DMS53 treated with DMSO at 0.1 percent for 48 hours (cell line): Measurements from ENCODE around the gene HYAL2.
A peak's percentile ranks its signal among the peaks of the same experiment; 100 is the strongest.

Experiments used
- DNase-seq: peaks from one replicate; lab custom pipeline; 2025; ENCODE audit not compliant: unreplicated experiment; lab: John Stamatoyannopoulos, UW

Gene HYAL2

DNA sequence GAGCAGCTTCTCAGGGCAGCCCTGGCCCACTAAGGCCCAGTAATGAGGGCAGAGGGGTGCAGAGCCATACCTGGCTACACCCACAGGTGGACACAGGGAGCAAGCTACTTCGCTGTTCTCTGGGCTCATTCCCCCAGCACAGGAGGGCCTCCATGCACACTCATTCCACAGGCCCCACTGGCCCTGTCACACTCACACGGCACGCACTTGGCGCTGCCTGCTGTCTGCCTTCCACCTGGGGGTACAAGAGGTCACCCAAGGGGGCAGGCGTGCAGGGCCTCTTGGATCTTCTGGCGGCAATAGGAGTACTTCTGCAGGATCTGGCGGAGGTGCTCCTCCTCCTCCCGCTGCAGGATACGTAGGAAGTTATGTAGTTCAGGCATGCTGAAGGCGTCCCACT, 7.8 kb upstream of the HYAL2 start:
- DNase-seq, result no peak

DNA sequence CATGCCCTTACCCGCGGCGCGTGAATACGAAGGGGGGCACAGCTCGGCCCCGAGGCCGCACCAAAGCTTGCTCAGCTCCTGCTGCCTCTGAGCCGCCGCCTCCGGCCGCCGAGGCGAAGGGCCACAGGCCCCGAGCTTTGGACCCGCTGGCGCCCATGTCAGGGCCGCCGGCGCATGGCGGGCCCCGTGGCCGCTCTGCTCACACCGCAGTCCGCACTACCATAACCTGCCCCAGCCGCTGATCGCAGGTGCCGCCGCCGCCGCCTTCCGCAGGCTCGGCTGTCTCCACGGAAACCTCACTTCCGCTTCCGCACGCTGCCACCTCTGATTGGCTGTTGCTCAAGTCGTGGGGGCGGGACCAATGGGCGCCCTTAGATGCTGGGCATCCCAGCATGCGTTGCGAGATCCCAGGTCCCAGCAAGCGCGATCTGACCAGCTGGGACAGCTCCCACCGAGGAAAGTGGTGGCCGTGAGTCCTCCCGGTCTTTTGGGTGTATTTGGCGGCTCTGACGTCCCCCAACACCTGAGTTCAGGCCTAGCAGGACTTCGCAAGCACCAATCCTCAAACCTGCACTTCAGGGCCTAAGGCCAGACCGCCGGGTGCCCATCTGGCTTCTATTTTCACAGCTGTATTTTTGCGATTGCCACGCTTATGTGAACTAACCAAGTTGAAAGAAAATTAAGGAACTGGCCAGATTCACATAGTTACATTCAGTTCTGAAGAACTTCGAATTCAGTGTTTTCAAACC, 5.6 kb upstream of the HYAL2 start, which contains the start of gene TUSC2:
TUSC2 (minus strand) TSS at position 281 of the 749 bp plus-strand sequence; CDS start at position 157, 124 bp downstream.
- peak; percentile 56 for DNase-seq

DNA sequence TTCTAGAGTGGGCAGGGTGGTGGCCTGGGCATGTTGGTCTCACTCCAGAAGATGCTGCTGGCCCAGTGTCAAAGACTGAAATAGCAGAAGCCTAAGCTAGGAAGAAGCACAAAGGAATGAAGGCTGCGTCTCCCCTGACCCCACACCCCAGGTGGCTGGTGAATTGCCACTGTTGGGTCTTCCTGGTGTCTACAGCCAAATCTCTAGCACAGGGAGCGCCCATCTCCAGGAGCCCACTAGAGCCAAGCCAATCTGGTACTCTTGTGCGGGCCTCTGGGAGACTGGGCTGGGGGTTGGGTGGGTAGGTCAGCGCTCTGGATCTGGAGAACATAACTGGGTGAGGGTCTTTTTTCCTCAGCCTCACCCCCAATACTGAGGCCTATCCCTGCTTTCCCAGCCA, 4.6 kb upstream of the HYAL2 start:
- DNase-seq, result no peak

DNA sequence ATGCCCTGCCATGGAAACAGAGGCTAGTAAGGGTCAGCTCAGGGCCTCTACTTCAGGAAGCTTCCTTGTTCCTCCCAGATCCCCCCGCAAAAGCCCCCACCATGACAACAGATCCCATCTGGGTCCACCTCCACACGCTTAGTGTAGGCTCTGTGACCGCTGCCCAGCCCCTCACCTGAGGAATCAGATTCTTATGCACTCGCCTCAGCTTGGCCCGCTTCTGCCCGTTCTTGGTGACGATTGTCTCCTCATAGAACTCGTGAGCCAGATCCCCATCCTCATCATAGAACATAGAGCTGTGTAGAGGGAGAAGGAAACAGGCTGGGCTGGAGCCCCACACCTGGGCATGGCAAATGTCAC, 3.6 kb upstream of the HYAL2 start:
- no peak for DNase-seq

DNA sequence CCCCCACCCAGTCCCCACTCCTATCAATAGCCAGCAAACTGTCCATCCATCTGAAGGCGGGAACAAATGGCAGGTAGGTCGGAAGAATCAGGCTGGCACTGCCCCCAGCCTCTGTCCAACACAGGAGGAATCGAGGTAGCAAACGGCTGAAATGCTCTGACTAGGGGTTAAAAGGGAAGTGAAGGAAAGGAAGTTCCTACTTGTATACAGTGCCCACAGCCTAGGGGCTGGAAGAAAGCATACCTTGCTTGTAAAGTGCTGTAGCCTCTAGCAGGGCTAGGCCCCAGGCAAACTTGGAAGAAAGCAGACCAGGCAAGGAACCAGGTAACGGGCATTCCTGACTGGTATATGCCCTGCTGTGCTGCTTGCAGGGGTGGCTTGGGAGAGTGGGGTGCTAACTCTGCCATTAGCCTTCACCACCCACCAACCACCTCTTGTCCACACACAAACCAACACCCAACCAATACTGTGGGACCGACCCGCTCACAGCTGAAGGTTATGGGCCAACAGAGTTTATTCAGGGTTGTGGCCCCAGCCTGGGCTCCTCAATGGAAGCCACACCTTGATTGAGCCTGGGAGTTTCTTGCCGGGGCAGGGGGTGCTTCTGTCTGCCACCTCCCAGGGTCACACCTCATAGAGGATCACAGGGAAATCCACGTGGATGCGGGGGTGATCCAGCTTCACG, 3.1 kb upstream of the HYAL2 start:
- DNase-seq, result no peak

DNA sequence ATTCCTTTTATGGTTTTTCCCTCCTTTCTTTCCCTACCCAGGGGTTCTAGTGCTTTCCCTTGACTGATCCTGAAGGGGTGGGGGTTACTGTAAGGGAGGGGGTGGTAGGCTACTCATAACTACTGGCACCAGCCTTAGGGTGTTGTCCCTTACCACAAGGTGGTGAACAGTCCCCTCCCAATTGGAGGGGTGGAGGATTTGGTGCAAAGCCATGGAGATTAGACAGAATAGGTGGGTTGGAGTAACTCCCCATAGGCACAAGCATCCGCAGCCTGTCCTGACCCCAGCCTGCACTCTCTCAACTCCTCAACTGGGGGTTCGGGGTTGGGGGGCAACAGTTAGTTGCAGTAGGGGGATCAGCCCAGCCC, 2.6 kb upstream of the HYAL2 start:
- no peak for DNase-seq

DNA sequence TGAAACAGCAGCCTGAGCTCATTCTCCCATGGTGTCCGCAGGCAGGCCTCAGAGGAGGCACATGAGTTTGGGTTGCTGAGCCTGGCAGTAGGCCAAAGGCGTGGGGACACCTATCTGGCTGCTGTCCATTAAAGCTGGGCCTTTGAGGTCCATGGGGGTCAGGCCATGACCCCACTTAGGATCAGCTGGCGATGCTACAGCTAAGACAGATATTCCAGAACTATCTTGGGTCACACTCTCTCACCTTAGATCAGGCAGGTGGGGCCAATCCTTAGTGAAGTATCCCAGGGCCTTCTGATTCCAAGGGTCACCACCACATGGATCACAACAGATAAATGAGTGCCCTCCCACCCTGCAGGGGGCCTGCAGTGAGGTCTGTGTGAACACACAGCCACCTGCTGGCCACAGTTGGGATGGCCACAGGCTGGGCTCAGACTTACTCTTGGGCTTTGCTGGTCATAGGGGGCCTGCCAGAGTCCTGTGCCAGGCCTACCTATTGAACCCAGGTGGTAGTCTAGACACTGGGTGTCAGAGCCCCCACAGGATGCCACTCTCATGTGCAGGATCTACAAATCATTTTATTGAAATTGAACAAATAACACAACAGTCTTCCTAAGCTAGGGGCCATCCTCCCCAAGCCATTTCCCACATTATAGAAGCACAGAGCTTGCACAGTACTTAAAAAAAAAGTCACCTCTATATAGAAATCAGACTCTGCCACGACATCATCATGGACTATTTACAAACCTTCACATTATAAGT, 2.0 kb upstream of the HYAL2 start:
- no peak for DNase-seq

DNA sequence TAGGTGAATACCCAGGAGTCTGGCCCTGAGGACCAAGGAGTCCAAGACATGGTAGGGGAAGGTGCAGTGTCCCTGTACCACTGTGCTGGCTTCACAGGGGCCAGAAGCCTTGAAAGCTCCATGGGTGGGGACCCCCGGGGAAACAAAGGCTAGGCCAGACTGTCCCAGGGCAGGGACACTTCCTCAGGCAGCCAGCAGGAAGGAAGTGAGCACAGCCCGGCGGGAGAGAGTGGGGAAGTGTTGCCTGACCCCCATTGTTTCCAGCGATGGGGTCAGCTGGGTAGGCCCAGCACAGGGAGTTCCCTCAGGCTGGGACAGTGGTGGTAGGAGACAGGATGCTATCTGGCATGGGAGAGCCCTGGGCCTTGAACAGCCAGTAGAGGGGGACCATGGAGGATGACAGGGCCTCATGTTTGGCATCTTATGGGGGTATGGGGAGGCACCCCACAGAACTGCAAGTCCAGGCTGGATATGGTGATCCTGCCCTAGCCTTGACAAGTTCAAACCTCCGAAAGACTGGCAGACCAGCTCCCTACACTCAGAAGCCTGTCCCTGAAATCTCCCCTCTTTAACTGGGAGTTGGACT, 1.2 kb upstream of the HYAL2 start:
- no peak for DNase-seq

DNA sequence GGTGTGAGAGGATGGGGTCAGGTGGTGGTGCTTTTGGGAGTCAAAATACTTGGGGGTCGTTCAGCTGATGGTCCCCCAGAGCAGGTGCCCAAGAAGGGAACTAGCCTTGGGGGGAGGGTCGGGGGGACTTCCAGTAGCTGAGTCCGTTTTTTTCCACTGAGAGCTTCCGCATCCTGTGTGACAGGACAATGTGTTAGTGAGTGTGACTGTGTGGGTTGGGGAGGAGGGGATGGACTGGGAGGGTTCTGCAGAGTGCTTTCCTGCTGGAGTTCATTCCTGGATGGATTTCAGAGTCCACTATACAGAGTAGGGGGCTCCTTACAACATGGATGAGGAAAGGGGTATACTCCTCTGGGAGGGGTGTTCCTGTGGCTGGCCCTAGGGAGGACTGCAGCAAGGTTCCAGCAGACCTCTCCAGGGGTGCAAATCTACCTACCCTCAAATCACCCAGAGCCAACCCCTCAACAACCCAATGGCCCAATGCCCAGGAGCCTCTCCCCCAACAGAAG, 601 bp upstream of the HYAL2 start:
- DNase-seq, result no peak

DNA sequence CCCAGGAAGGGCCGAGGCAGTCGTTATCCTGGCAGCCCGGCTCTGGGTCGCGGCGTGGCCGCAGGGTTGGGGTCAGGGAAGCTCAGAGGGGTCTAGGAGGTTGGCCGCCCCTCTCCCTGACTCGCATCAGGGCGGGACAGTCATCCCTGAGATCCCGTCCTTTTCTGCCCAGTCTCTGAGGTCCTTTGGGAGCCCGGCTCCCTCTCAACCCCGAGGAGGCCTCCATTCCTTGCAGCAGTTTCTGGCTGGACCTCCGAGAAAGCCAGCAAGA, 495 bp downstream of the HYAL2 start:
- no peak for DNase-seq

DNA sequence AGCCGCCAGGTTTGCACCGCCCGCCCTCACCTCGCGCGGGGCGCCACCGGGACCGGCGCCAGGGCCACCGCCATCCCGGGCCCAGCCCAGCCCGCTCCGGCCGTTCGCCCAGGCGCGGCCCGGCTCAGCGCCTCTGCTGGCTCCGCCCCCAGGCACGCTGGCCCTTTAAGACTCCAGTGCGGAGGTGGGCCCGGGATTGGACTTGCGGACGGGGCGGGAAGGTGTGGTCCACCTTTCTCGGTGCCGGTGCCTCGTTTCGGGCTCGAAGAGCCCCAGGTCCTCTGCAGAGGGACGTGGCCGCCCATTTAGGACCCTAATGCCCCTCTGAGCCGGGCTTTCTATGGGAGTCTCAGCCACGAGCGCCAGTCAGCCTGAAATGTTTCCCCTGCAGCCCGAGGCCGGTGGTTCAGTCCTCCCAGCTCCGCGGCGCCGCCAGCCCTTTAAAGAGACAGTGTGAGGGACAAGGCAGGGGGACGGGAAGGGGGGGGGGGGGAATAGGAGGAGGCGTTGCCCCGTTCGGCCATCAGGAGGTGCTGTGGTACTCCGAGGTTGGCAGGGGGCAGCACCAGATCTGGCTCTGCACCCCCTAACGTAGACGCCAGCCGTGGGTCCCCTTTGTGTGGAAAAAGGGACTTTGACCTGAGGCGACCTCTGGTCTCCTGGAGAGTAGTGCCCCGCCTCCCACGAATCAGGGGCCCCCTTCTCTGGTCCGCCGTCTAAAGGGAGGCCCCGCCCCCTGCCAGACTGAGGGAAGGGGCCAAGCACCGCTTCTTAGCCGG, 1.0 kb downstream of the HYAL2 start:
- DNase-seq, result peak; percentile 44

DNA sequence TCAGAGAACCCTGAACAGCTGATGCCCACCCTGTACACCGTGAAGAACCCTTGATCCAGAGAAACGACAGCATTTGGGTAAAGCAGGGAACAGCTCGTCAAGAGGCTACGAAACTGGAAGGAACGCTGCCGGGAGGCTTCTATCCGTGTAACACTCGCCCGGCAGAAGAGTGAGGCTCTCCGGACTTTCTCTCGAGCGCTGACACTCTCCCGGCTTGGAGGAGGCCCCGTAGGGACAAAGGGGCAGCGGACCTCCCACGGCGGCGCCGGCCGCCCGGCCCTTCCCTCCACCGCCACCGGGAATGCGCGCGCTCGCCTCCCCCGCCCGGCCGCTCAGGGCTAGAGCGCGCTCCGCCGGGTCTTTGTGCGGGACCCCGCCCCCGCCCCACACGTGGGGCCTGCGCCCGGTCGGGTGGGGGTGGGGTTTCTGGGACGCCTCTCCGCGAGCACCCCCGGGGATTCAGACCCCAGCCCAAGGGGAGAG, 1.7 kb downstream of the HYAL2 start:
- no peak for DNase-seq

DNA sequence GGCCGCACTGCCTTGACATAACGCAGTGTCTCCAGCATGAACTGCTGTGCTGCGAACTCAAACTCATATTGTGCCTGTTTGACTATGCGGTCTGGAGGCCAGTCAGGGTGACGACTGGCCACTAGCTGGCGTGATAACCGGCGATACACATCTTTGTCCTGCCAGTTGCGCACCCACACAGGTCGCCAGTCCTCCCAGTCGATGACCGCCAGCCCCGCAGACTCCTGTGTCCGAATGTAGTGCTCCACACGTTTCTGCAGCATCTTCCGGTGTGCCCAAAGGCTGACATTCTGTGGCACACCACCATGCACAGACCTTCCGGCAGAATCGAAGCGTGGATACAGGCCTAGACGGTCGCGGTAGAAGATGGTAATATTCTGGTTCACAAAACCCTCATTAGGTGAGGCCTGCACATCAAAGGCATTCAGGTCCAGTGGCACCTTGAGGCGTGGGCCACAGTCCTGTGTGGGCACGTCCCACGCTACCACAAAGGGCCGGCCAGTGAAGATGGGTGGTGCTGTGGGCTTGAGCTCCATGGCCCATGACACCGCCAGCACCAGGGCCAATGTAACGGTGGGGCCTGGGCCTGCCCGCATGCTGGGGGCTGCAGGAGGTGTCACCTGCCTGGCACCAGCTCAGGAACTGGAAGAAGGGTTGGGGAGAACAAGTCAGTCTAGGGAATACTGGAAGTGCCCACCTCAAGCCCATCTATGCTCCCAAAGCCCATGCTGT, 2.5 kb downstream of the HYAL2 start:
- no peak for DNase-seq

DNA sequence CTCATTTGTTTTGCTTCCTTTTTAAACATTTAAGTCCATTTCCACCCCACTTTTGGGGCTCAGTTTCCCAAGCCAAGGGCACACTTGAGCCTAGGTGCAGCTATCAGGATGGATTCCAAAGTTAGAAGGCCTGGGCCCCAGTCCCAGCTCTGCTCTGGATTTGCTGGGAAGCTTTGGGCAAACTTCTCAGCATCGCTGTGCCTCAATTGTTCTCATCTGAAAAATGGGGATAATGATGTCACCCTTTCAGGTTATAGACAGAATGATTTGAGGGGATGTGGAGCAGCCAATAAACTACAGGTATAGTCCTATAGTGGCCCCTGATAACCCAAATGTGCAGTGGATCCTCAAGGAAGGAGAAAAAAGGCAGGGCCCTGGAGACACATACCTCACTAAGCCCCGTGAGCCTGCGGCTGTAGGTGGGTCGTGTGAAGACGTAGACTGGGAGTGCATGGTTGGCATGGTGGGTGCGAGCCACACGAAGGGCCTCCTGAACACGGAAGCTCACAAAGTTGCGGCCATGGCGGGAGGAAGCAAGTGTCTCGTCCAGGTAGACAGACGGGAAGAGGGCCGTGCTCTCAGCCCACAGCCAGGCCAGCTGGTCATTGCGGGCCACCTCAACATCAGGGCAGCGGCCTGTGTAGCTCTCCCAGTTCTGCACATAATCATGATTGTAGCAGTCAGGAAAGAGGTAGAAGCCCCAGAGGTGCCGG, 3.2 kb downstream of the HYAL2 start:
- DNase-seq, result no peak

DNA sequence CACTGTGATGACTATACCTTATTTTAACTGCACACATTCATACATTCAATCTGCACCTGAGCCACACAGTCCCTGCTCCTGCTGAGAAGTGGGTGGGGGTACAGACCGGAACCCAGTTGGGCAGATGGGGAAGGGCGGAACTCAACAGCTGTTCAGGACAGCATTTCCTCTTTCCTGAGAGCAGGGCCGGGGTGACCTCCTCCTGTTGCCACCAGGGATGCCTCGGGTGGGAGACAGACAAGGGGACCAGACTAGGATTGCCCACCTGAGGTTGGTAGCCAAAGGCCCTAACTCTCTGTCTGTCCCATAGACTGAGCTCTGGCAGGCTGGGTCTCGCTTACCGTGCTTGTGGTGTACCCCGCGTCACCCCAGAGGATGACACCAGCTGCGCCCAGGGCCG, 3.9 kb downstream of the HYAL2 start:
- no peak for DNase-seq

DNA sequence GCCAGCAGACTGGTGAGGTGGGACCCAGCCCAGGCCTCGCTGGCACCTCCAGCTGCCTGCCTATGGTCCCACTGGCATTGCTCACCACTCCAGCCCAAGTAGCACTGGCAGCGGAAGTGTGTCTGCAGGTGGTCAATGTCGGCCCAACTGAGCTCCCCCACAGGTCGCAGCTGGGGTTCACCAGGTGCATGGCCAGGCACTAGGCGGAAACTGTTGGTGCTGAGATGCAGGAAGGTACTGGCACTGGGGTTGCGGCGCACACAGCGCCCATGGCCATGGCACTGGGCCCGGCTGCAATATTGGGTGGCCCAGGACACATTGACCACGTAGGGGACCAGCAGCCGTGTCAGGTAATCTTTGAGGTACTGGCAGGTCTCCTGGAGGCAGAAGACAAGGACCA, 4.4 kb downstream of the HYAL2 start:
- no peak for DNase-seq

DNA sequence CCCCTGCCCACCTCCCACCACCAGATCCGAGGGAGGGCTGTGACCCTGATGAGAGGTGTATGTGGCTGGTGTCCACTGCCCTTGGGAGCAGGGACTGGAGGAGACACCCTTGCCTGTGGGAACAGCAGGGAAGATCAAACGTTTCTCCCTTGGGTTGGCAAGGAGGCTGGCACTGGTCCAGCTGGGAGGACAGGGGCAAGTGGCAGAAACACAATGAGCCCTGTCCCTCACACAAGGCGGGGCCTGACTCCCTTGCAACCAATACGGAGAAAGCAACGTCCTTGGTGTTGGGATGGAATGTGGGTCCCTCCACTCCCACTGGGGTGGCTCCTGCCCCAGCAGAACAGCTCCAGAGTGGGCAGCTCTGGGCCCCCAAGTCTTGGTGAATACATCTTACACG, 5.2 kb downstream of the HYAL2 start:
- no peak for DNase-seq

DNA sequence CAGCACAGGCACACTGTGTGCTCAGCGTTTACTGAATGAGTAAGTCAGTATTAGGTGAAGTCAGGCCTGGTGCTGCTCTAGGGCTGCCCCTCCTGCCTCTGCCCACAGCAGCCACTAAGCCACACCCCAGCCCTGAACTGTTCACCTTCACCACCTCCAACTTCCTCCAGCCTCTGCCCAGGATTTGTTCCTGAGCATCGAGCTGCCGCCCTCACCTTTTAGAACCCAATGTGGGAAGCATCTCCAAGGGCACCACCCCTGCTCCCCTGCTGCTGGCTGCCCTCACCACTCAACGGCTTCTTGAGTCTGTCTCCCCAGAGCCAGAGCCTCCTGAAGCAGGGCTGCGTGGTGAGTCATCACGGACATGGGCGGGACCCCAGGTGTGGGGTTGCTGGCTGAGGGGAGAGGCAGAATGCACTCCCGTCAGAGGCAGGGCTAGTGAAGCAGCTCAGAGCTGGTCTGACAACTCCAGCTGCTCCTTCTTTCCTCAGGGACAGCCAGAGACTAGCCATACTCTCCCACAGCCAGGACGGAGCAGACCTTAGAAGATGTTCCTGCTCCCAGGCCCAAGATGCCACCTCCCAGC, 5.8 kb downstream of the HYAL2 start:
- DNase-seq, result peak; percentile 15

DNA sequence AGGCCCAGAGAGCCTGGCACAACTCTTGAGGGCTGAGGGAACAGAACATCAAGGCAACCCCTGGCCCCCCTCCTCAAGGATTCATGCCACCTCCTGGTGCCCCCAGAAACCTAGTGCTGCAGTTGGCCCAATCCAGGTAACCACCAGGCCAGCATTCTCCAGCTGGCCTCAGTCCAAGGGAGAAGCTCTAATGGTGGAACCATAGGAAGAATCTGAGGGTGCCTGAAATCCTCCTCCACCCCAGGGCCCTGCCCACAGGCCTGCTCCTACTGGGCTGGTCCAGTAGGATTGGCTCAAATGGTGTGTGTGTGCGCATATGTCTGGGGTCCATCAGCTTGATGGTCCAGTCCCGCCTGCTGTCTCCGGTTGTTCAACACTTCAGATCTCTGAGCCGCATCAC, 7.7 kb downstream of the HYAL2 start:
- no peak for DNase-seq
